Measurements from ENCODE around the gene ZBTB16.

DNA sequence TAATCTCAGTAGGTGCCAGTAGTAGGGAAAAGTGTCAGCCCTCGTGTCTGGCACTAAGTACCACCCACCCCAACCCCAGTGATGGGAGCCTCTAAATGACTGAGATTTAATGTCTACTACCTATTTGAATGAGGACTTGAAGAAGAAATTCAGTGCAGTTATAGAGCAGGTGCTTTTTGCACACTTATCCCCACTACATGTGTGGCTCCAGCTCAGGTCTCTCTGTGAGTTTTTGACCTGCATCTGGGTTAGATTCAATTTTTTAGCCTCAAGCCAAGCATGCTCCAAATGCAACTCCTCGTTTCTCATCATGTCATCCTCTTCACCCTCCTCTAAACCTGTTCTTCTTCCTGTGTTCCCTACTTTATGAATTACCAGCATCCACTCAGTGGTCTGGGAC, 211.8 kb downstream of the ZBTB16 start:
- TF ChIP-seq, protein P1, sequence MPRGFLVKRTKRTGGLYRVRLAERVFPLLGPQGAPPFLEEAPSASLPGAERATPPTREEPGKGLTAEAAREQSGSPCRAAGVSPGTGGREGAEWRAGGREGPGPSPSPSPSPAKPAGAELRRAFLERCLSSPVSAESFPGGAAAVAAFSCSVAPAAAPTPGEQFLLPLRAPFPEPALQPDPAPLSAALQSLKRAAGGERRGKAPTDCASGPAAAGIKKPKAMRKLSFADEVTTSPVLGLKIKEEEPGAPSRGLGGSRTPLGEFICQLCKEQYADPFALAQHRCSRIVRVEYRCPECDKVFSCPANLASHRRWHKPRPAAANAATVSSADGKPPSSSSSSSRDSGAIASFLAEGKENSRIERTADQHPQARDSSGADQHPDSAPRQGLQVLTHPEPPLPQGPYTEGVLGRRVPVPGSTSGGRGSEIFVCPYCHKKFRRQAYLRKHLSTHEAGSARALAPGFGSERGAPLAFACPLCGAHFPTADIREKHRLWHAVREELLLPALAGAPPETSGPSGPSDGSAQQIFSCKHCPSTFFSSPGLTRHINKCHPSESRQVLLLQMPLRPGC (tag by site-specific recombination; IDR thresholded peaks at IDR 0.05), result no peak
- TF ChIP-seq ZNF202 (tag by site-specific recombination; IDR thresholded peaks at IDR 0.05; ENCODE audit: borderline replicate concordance), result no peak
- TF ChIP-seq ZNF658 (tag by site-specific recombination; IDR thresholded peaks at IDR 0.05), result no peak
- no peak for TF ChIP-seq MEIS1 (CRISPR knock-in tag; IDR thresholded peaks at IDR 0.05; ENCODE audit: borderline replicate concordance)
- no peak for TF ChIP-seq ZNF571 (tag by site-specific recombination; IDR thresholded peaks at IDR 0.05)

Measured in HEK293 (cell line).